HL-60/S4 treated with retinoic acid at 250 ng/mL for 4 days and 3 days (cell line): ENCODE data around the gene TRIM64.
"Not testable (repeated sequence)": the region's sequence is repeated elsewhere in the genome, so short reads cannot be mapped to it uniquely, and the experiment has no call there.

Experiments used
- in situ Hi-C: fragments of 300-500 bp; cut with MboI; formaldehyde crosslinking; loops from 2 replicates; pipeline ENCODE4 v1.7.0; 2022; ENCODE audit warnings: low sequenced_read_pairs

TRIM64 gene, protein sequence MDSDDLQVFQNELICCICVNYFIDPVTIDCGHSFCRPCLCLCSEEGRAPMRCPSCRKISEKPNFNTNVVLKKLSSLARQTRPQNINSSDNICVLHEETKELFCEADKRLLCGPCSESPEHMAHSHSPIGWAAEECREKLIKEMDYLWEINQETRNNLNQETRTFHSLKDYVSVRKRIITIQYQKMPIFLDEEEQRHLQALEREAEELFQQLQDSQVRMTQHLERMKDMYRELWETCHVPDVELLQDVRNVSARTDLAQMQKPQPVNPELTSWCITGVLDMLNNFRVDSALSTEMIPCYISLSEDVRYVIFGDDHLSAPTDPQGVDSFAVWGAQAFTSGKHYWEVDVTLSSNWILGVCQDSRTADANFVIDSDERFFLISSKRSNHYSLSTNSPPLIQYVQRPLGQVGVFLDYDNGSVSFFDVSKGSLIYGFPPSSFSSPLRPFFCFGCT

DNA sequence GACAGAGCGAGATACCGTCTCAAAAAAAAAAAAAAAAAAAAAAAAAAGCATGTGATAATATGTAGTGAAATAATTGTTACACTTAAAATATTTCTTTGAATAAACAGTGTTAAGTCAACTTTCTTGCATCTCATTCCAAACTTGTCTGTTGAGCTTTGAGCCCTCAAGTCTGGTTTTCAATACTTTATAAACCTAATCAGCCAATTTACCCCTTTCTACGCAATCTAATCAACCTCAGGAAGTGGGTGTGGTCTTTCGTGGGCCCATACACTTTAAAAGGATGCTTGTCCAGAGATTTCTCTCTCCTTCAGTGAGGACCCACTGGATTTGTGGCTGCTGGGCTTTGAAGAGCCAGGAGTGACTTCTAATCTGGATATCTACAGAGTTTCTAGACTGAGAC, at the start of gene TRIM64:
TSS of gene TRIM64 (plus strand) at position 301 of the 400 bp plus-strand sequence. CDS start 2,467 bp downstream, outside the sequence.
- in situ Hi-C loops: not testable (repeated sequence)

DNA sequence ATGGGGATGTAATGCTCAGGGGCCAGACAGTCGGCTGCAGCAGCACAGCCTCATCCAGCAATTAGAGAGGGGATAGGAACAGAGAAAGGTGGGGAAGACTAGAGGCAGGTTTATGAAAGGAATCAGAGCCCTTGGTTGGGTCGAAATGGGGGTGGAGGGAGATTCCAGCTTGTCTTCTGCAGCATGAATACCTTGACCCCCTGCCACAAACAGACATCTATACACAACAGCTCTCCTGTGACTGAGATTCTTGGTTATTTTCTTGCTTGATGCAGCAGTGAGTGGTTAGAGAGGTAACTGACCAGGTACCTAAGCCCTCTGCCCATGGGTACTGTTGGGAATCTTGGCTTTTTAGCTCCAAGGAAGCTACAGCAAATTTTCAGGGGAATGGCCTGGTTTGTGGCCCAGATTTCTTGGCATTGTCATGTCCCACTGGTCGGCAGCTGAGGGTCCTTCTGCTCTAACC, 43.6 kb upstream of the TRIM64 start, which contains the start of gene TRIM49D1:
TSS of gene TRIM49D1 (minus strand) at position 51 of the 466 bp plus-strand sequence. CDS start 4,535 bp downstream, outside the sequence.
- in situ Hi-C loops: no loop called here

DNA sequence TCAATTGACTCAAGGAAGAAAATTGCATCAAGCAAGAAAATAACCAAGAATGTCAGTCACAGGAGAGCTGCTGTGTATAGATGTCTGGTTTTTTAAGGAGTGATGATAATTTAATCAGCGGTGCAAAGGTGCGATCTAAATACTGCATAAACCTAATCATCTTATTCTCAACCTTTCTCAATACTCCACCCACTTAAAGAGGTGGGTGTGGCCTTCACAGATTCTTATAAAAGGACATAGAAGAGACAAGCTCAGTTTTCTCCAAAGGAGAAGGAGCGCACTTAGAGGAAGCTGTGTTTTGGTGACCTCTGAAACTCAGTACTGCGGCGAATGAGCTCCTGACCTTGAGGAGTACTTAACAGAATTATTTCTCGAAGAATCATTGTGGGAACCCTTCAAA, 42.1 kb upstream of the TRIM64 start, which contains the start of gene TRIM49D2:
TSS of gene TRIM49D2 (plus strand) at position 301 of the 400 bp plus-strand sequence. CDS start 2,698 bp downstream, outside the sequence.
- in situ Hi-C loops: not testable (repeated sequence)

DNA sequence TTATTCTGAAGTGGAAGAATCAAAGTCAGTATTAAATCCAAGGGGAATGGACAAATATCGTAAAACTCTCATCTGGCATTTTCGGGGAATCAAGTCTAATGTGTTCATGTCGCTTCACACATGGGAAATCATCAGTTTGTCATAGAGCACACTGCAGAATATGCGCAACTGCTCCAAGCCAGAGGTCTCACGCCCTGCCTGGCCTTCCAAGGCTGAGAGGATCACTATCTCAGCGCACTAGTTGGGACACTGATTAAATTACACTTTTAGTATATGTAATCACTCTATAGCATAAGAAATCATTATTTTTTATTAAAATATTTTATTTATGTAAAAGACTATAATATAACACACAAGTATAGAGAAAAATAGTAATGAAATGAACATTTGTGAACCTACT, 5.0 kb upstream of the TRIM64 start:
- in situ Hi-C loops: not testable (repeated sequence)
